ENCODE data around the gene BICC1.
"Not testable (repeated sequence)": the region's sequence is repeated elsewhere in the genome, so short reads cannot be mapped to it uniquely, and the experiment has no call there.

Gene BICC1

DNA sequence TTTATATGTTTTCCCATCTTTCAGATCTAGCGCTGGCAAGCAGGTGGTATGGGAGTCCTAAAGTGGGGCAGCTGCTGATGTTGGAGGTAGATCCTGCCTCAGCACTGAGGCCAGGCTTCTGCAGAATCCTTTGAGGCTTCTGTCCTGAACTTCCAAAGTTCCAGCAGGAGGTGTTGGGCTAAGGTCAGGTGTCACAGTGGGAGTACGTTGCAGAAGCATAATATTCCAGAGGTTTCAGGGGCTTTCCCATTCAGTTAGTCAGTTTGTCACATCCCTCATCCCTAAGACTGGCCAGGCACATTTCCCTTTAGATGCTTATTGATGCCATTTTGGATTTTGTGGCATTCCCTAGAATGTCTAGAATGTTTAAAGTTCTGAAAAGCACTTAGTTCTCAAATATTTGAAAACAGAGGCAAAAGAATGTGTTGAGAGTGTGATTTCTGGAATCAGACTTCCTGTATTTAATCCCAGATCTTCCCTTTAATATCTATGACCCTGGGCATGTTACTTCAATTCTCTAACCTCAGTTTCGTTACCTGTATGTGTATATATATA lies 344.7 kb downstream of the BICC1 start:
- DNase-seq (ENCODE audit: low read depth, low spot score) = no peak

DNA sequence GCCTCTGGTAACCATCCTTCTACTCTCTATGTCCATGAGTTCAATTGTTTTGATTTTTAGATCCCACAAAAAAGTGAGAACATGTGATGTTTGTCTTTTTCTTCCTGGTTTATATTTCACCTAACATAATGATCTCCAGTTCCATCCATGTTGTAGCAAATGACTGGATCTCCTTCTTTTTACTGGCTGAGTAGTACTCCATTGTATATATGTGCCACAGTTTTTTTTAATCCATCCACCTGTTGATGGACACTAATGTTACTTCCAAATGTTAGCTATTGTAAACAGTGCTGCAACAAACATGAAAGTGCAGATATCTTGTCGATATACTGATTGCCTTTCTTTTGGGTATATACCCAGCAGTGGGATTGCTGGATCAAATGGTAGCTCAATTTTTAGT lies 345.5 kb downstream of the BICC1 start:
- DNase-seq (ENCODE audit: low read depth, low spot score) = not testable (repeated sequence)

DNA sequence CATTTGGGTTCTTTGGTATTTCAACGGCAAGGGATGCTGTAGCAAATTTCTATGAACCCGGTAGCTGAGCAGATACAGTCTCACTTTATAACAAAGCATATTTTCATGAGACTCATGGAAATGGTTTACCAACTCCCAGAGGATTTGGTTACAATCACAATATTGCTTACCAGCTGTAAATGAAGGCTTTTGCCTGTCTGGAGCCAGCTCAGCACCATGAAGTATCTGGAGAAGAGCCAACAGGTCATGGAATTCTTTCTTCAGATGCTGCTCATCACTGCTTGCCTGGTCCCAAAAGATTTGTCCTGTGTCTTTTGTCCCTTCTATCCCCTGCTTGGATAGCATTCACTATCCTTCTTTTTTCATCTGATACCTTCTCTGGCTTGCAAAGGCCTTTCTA lies 346.9 kb downstream of the BICC1 start:
- no peak for DNase-seq (ENCODE audit: low read depth, low spot score)

DNA sequence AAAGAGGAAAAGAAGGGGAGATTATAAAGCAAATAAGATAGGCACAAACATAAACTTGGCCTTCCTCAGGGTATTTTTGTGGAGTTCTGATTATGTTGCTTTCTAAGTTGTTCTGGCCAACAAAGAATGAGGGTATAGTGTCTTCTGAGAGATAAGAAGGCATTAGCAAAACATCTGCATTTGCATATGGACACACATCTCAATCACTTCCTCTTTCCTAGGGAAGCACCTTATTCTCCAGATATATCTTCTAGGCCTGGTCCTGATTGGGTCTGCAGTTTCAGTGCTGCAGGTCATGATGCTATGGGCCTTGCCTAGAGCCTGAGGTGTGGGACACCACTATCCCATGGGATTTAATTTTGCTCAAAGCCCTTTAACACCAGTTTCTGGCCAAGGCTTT lies 355.0 kb downstream of the BICC1 start:
- DNase-seq (ENCODE audit: low read depth, low spot score) = no peak

DNA sequence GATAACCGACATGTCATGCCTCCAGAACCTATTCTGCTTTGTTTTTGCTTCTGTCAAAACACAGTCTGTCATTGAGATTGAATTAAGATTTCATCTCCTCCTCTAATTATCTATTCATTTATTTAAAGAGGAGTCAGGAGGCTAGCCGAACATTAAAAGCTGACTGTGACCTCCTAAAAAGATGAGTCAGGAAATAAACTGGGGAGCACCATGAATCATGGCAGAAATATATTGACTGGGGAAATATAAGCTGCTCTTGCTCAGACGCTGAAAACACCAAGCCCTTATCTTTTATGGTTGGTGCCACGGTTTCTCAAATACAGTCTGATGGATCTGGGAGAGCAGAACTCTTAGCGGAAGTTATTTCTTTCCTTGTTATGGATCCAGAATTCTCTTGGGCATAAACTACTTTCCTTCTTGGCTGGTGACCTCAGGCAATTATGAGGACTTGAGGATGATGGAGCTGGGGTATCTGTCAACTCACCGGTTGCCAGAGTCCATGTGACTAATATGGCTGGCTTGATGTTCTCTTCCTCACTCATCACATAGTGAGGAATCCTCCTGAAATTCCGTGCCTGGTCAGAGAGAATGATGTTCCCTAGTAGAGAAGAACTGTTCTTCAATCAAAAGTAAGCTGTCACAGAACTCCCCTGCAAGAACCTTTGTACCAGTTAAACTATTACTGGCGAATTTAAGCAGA lies 356.2 kb downstream of the BICC1 start:
- DNase-seq (ENCODE audit: low read depth, low spot score) = no peak

DNA sequence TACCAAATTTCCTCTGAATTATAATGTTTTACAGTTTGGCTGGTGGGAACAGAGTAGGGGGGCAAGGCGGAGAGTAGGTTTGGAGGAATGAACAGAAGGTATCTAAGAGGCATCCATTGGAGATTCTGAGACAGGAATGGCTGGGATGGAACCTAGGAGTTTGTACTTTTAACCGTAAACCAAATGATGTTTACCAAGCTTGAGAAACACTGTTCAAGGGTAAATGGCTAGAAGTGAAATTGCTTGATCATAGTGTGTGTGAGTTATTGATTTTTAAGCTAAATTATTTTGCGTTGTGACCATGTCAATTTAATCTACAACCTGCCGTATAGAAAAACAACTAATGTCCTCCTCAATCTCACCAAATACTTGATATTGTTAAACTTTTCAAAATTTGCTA lies 357.4 kb downstream of the BICC1 start:
- no peak for DNase-seq (ENCODE audit: low read depth, low spot score)

DNA sequence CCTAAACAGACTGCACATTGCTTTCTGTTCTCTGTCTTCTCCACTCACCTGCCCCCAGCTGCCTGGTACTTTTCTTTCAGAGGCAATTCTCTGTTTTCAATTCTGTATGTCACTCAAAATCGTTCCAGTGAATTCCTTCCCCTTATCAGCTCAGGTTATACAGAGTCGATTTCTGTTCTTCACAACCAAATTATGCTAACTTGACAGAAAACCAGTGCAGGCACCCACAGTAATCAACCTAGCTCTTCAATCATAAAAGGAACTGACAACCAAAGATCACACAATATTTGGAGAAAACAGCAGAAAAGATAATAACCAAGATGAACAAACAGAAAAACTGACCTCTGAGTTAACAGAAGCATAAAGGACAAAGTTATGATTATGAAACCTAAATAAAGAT lies 360.5 kb downstream of the BICC1 start:
- DNase-seq (ENCODE audit: low read depth, low spot score) = no peak

Data from ELF-1 (cell line).